Keratinocyte (primary cell): ENCODE data around the gene CFAP90. TPM values are rescaled to one million over a fixed set of nuclear protein-coding genes. Genes with fewer than 3 reads are reported as not detected.

Source experiments
- DNase-seq: peaks from one replicate; pipeline ENCODE4 v3.0.0-alpha.2; 2011; ENCODE audit warnings: low read depth, missing footprints, low spot score
- FAIRE-seq: peaks from 2 replicates; lab custom pipeline; 2011; peaks lifted over from hg19 to GRCh38; lab: Jason Lieb, UNC
- H2AFZ ChIP-seq: 2 replicates; pipeline ENCODE4 v1.6.0; 2012; ENCODE audit warnings: low read length, control low read depth, inconsistent platforms; ENCODE audit not compliant: control insufficient read depth
- H3K27ac ChIP-seq: 2 replicates; pipeline ENCODE4 v1.5.1; 2011; ENCODE audit warnings: low read length; ENCODE audit not compliant: control insufficient read depth, insufficient read depth
- H3K27me3 ChIP-seq: 3 replicates; pipeline ENCODE4 v1.6.0; 2011; ENCODE audit warnings: low read length; ENCODE audit not compliant: control insufficient read depth, insufficient read depth; ENCODE audit errors: extremely low read depth
- H3K36me3 ChIP-seq, 2 experiments: 2 replicates in 1 of 2; 3 replicates in 1 of 2; pipeline ENCODE4 v1.5.1; 2011; ENCODE audit warnings: low read length in 2 of 2, mild to moderate bottlenecking in 1 of 2; ENCODE audit not compliant: control insufficient read depth in 2 of 2, insufficient read depth in 2 of 2; ENCODE audit errors: extremely low read depth in 1 of 2
- H3K4me1 ChIP-seq: 3 replicates; pipeline ENCODE4 v1.5.1; 2011; ENCODE audit warnings: low read length; ENCODE audit not compliant: control insufficient read depth, insufficient read depth; ENCODE audit errors: extremely low read depth
- H3K4me2 ChIP-seq: 3 replicates; pipeline ENCODE4 v1.6.0; 2011; ENCODE audit warnings: low read depth, low read length; ENCODE audit not compliant: control insufficient read depth, insufficient read depth; ENCODE audit errors: extremely low read depth
- H3K4me3 ChIP-seq, 3 experiments: fragments of 200-600 bp in 1 of 3; sonication (generic) in 1 of 3; 2 replicates in 2 of 3; 3 replicates in 1 of 3; pipeline ENCODE4 v1.5.1; 2011 to 2016; ENCODE audit warnings: low read length in 3 of 3, mild to moderate bottlenecking in 3 of 3, control low read depth in 2 of 3, inconsistent platforms in 1 of 3, low read depth in 1 of 3, mixed read lengths in 1 of 3, mixed run types in 1 of 3, moderate library complexity in 1 of 3; ENCODE audit not compliant: control insufficient read depth in 2 of 3, insufficient read depth in 2 of 3; ENCODE audit errors: extremely low read depth in 1 of 3
- H3K79me2 ChIP-seq: 2 replicates; pipeline ENCODE4 v1.6.0; 2012; ENCODE audit warnings: low read length; ENCODE audit not compliant: control insufficient read depth, insufficient read depth
- H3K9ac ChIP-seq: 3 replicates; pipeline ENCODE4 v1.6.0; 2011; ENCODE audit warnings: low read length; ENCODE audit not compliant: control insufficient read depth, insufficient read depth; ENCODE audit errors: extremely low read depth
- H3K9me1 ChIP-seq: 3 replicates; pipeline ENCODE4 v1.6.0; 2011; ENCODE audit warnings: low read length; ENCODE audit not compliant: control insufficient read depth, insufficient read depth; ENCODE audit errors: extremely low read depth
- H3K9me3 ChIP-seq: 2 replicates; pipeline ENCODE4 v1.5.1; 2012; ENCODE audit warnings: low read depth, low read length; ENCODE audit not compliant: control insufficient read depth
- H4K20me1 ChIP-seq: 3 replicates; pipeline ENCODE4 v1.6.0; 2011; ENCODE audit warnings: low read length; ENCODE audit not compliant: control insufficient read depth, insufficient read depth; ENCODE audit errors: extremely low read depth
- CTCF ChIP-seq, 3 experiments: IDR thresholded peaks in 1 of 3; conservative IDR thresholded peaks in 1 of 3; optimal IDR thresholded peaks in 1 of 3; 2 replicates in 2 of 3; 3 replicates in 1 of 3; pipeline versions ENCODE3 to v1.5.1; 2011; ENCODE audit warnings: low read length in 3 of 3, mild to moderate bottlenecking in 3 of 3, moderate library complexity in 2 of 3, control low read depth in 1 of 3, inconsistent platforms in 1 of 3; ENCODE audit not compliant: insufficient read depth in 2 of 3; ENCODE audit errors: extremely low read depth in 1 of 3
- EZH2 ChIP-seq: IDR thresholded peaks from one replicate; pipeline ENCODE4 v1.6.1; 2012; ENCODE audit warnings: inconsistent platforms, mild to moderate bottlenecking, low read length, moderate library complexity
- dilution Hi-C: fragments of 300-500 bp; cut with MboI; formaldehyde crosslinking; loops from one replicate; pipeline ENCODE4 v1.7.0; 2020; ENCODE audit warnings: low sequenced_read_pairs; ENCODE audit not compliant: extremely low pct_ligation_motif_present
- polyA plus RNA-seq, 5 experiments: library from polyadenylated mRNA; depleted of rRNA in 3 of 5; stranded (reverse) in 3 of 5; stranded (forward) in 1 of 5; unstranded in 1 of 5; fragments of >200 nt; gene quantifications; 1 replicate in 1 of 5; 2 replicates in 3 of 5; 3 replicates in 1 of 5; pipeline versions ENCODE4 v1.2.1 to v1.2.3, GENCODE V29; 2011 to 2012; ENCODE audit warnings: missing spikeins in 2 of 5, low read depth in 1 of 5, low replicate concordance in 1 of 5

CFAP90 gene
- polyA plus RNA-seq, 1 donor (not counting 4 experiments of a cell fraction or from before 2014, with no cell fraction given) = not detected

- Histone ChIP-seq H3K9me3 (no peaks in the 10 kb centered on the region), H3K27ac (no peak overlapping the region), H2AFZ (no peak overlapping the region), H3K79me2 (peaks cover 36% of the 10 kb centered on the region), H3K9ac (no peak overlapping the region), H4K20me1 (peaks cover 3% of the 10 kb centered on the region), H3K4me3 (no peak overlapping the region), H3K27me3 (no peaks in the 10 kb centered on the region), H3K4me1 (peaks cover 5% of the 10 kb centered on the region), H3K4me2 (no peak overlapping the region), H3K36me3 (peaks cover 33 to 41% of the 10 kb centered on the region in 2 experiments), H3K9me1 (no peaks in the 10 kb centered on the region)
- no peak for TF ChIP-seq EZH2
- no peak for TF ChIP-seq CTCF (optimal IDR thresholded peaks at IDR 0.05 in 1 of 3, IDR thresholded peaks at IDR 0.05 in 1 of 3, conservative IDR thresholded peaks at IDR 0.05 in 1 of 3; ENCODE audit: extremely low read depth in 1 of 3, insufficient read depth in 2 of 3, low read length in 3 of 3)
- FAIRE-seq (no peak), DNase-seq (no peak)
- dilution Hi-C loops = no loop called here
These were observed 27.5 kb upstream of the CFAP90 start for GRCh38 chr5:7878381-7878873.

DNA sequence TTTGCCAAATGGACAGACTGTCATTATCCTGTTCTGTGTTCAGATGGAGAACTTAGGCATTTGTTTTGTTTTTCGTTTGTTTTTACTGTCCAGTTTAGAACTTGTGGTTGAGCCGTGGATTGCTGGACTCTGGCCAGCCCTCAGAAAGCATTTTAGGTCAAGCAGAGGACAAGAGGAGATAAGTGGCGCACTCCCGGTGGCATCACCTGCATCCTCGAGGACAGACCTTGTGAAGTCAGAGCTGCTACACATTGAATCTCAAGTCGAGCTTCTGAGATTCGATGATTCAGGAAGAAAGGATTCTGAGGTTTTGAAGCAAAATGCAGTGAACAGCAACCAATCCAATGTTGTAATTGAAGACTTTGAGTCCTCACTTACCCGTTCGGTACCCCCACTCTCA lies 26.9 kb upstream of the CFAP90 start:
- Histone ChIP-seq H3K36me3 (peaks cover 38% of the 10 kb centered on the region in 2 experiments), H3K79me2 (peaks cover 42% of the 10 kb centered on the region), H3K4me2 (no peak overlapping the region), H3K27ac (no peak overlapping the region), H3K4me3 (no peak overlapping the region), H2AFZ (no peak overlapping the region), H4K20me1 (peaks cover 3% of the 10 kb centered on the region), H3K9ac (no peak overlapping the region), H3K4me1 (peaks cover 5% of the 10 kb centered on the region), H3K27me3 (no peaks in the 10 kb centered on the region), H3K9me1 (no peaks in the 10 kb centered on the region), H3K9me3 (no peaks in the 10 kb centered on the region)
- dilution Hi-C loops = no loop called here
- DNase-seq (no peak), FAIRE-seq (no peak)
- TF ChIP-seq EZH2 = no peak
- no peak for TF ChIP-seq CTCF (optimal IDR thresholded peaks at IDR 0.05 in 1 of 3, IDR thresholded peaks at IDR 0.05 in 1 of 3, conservative IDR thresholded peaks at IDR 0.05 in 1 of 3; ENCODE audit: extremely low read depth in 1 of 3, insufficient read depth in 2 of 3, low read length in 3 of 3)
